ENCODE measurements around the gene ENPP1. TPM values are rescaled to one million over a fixed set of nuclear protein-coding genes. Genes with fewer than 3 reads are reported as not detected.

The ENPP1 gene
- total and polyA plus RNA-seq, 3 donors from 2014 or later: 8.3 to 16.0 (median 12.0) TPM

DNA sequence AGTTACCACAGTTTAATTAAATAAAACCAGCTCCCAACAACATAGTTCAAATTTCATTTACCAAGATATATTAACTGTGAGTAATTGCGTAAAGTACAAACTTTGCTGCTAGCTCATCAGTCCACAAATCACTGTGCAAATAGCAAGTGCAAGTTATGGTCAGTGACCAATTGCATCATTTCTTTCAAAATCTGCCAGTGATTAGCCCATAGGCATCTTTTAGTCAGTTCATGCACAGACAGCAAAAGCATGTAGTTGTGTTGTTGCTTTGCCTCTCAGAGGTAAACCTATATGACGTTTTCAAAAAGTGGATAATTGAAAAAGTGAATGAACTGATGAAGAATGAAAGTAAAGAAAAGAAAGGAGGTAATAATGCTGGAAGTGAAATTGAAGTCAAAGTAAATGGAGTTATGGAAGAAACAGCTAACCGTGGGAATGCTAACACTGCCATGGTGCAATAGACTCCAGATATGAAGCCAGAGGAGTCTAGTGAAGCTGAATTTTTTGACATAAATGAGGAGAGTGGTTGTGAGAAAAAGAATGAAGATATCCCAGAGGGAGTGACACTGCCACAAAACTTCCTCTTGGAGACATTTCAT is 36.5 kb downstream of the ENPP1 start:
- Histone ChIP-seq H3K4me1 (no peaks in the 10 kb centered on the region), H3K27ac (no peak overlapping the region), H3K9me3 (no peaks in the 10 kb centered on the region), H3K36me3 (ENCODE audit: low read depth, missing control alignments) (no peaks in the 10 kb centered on the region), H3K27me3 (no peaks in the 10 kb centered on the region), H3K4me3 (no peak overlapping the region)
- WGBS, 2 donors: 93 to 94% methylated on average over 3 of the region's 3 CpGs
- TF ChIP-seq, protein P1, sequence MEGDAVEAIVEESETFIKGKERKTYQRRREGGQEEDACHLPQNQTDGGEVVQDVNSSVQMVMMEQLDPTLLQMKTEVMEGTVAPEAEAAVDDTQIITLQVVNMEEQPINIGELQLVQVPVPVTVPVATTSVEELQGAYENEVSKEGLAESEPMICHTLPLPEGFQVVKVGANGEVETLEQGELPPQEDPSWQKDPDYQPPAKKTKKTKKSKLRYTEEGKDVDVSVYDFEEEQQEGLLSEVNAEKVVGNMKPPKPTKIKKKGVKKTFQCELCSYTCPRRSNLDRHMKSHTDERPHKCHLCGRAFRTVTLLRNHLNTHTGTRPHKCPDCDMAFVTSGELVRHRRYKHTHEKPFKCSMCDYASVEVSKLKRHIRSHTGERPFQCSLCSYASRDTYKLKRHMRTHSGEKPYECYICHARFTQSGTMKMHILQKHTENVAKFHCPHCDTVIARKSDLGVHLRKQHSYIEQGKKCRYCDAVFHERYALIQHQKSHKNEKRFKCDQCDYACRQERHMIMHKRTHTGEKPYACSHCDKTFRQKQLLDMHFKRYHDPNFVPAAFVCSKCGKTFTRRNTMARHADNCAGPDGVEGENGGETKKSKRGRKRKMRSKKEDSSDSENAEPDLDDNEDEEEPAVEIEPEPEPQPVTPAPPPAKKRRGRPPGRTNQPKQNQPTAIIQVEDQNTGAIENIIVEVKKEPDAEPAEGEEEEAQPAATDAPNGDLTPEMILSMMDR (IDR thresholded peaks at IDR 0.05): no peak
- TF ChIP-seq POLR2A (IDR thresholded peaks at IDR 0.05): no peak
- intact Hi-C loops (cut with DNase I; ENCODE audit: low total_unique reads): no loop called here
- no peak for DNase-seq

DNA sequence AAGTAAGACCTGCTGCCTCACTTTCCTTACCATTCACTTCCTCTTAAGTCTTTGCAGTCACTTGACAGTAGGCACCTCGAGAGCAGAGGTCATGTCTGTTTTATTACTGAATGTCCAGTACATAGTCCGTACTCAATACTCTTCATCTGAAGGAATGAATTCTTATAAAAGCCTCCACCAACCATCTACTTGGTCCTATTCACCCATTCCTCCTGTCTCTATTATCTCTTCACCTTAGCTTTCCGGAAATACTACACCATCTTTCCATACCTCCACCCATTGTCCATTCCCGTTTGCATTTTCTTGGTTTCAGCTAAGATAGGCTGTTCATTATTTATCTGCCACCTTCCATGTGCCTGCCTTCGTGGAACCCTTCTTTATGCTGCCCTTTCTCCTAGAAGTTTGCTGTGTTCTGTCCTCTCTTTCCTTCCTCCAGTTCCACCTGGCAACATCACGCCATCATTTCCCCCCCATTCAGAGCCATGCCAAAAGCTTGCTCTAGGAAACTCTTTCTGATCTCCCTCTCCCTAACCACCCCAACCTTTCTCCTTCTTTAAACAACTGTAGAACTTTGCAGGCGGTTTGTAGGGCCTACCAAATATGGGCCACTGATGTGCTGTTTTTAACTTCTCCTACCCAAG is 38.3 kb downstream of the ENPP1 start:
- no peak for DNase-seq
- intact Hi-C loops (cut with DNase I; ENCODE audit: low total_unique reads): no loop called here
- 87 to 89% methylated on average over 7 of the region's 7 CpGs for WGBS, 2 donors
- no peak overlapping the region for H3K27ac ChIP-seq
- H3K27me3 ChIP-seq: no peaks in the 10 kb centered on the region
- no peak for TF ChIP-seq POLR2A (IDR thresholded peaks at IDR 0.05)
- TF ChIP-seq, protein P1 (IDR thresholded peaks at IDR 0.05): no peak
- no peaks in the 10 kb centered on the region for H3K36me3 ChIP-seq (ENCODE audit: low read depth, missing control alignments)
- H3K9me3 ChIP-seq: no peaks in the 10 kb centered on the region
- no peaks in the 10 kb centered on the region for H3K4me1 ChIP-seq
- no peak overlapping the region for H3K4me3 ChIP-seq

DNA sequence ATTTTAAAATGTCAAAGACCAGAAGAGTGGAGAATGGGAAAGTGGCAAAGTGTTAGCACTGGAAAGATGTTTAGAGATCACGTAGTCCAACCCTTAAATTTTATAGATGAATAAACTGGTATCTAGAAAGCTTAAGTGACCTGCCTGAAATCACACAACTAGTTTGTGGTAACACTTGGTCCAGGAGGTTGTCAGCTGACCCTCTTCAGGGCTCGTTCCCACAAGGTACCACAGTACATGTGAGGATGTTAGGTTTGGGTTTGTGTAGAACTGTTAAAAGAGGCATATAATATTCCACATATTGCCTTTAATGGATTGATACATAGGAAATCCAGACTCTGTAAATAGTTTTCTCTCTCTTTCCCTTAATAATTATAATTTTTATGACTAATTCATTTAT is 39.1 kb downstream of the ENPP1 start:
- Histone ChIP-seq H3K27ac (no peak overlapping the region), H3K27me3 (no peaks in the 10 kb centered on the region), H3K36me3 (ENCODE audit: low read depth, missing control alignments) (no peaks in the 10 kb centered on the region), H3K4me3 (no peak overlapping the region), H3K4me1 (no peaks in the 10 kb centered on the region), H3K9me3 (no peaks in the 10 kb centered on the region)
- intact Hi-C loops (cut with DNase I; ENCODE audit: low total_unique reads): no loop called here
- TF ChIP-seq, protein P1 (IDR thresholded peaks at IDR 0.05): no peak
- no peak for TF ChIP-seq POLR2A (IDR thresholded peaks at IDR 0.05)
- 90 to 93% methylated on average over 2 of the region's 2 CpGs for WGBS, 2 donors
- DNase-seq: no peak

DNA sequence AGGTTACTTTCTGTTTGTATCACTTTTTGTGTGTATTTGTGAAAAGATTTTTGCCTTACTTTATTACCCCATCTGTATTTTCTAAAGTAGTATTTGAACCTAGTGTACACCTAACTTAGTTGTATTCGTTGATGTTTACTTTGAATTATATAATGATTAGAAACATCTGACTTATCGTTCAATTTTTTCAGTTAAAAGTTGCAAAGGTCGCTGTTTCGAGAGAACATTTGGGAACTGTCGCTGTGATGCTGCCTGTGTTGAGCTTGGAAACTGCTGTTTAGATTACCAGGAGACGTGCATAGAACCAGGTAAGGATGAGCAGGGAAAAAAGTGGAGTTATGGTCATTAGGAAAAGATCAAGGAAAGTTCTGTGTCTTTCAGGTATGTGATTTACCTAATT is 42.0 kb downstream of the ENPP1 start:
- intact Hi-C loops (cut with DNase I; ENCODE audit: low total_unique reads): no loop called here
- Histone ChIP-seq H3K4me1 (no peaks in the 10 kb centered on the region), H3K4me3 (no peak overlapping the region), H3K27ac (peak overlapping the region in 1 of 2 donors; percentile 1), H3K9me3 (no peaks in the 10 kb centered on the region), H3K36me3 (ENCODE audit: low read depth, missing control alignments) (no peaks in the 10 kb centered on the region), H3K27me3 (no peaks in the 10 kb centered on the region)
- WGBS, 2 donors: 62 to 73% methylated on average over 6 of the region's 6 CpGs
- TF ChIP-seq POLR2A (IDR thresholded peaks at IDR 0.05): no peak
- TF ChIP-seq, protein P1 (IDR thresholded peaks at IDR 0.05): no peak
- DNase-seq: no peak
